Right atrium auricular region (tissue), 2 donors: Measurements from ENCODE around the gene WNT2. TPM values are rescaled to one million over a fixed set of nuclear protein-coding genes. Genes with fewer than 3 reads are reported as not detected.
A peak's percentile ranks its signal among the peaks of the same experiment; 100 is the strongest.

Source experiments
- DNase-seq: peaks from one replicate; pipeline ENCODE4 v3.0.0-alpha.2; 2019; ENCODE audit warnings: low spot score
- H3K27ac ChIP-seq, 2 donors: fragments of 200-600 bp; sonication (generic); 1 replicate in 1 of 2; 2 replicates in 1 of 2; pipeline ENCODE4 v1.5.1; 2016 to 2019
- H3K27me3 ChIP-seq, 2 donors: fragments of 200-600 bp; sonication (generic); one replicate each; pipeline versions ENCODE4 v1.5.1 to v1.6.0; 2017 to 2019
- H3K36me3 ChIP-seq: fragments of 200-600 bp; sonication (generic); one replicate; pipeline ENCODE4 v1.5.1; 2016
- H3K4me1 ChIP-seq, 2 donors: fragments of 200-600 bp; sonication (generic); one replicate each; pipeline versions ENCODE4 v1.5.1 to v1.6.0; 2017 to 2019
- H3K4me3 ChIP-seq, 2 donors: fragments of 200-600 bp; sonication (generic); 1 replicate in 1 of 2; 2 replicates in 1 of 2; pipeline ENCODE4 v1.5.1; 2017 to 2019; ENCODE audit warnings: mild to moderate bottlenecking in 1 of 2, moderate library complexity in 1 of 2
- H3K9me3 ChIP-seq, 2 donors: fragments of 200-600 bp; sonication (generic); one replicate each; pipeline ENCODE4 v1.5.1; 2019
- total RNA-seq, 2 donors: library from RNA; depleted of rRNA; stranded (reverse); fragments of >200 nt; gene quantifications; one replicate each; pipeline ENCODE4 v1.1.0, GENCODE V29; 2016
- TF ChIP-seq, protein P1 (sequence below), 2 donors: fragments of 200-600 bp; sonication (generic); IDR thresholded peaks; one replicate each; pipeline ENCODE4 v1.5.1; 2019; ENCODE audit warnings: antibody characterized with exemption in 2 of 2

Gene WNT2
- total RNA-seq: 1 to 10 TPM in 1 of 2 donors, under 1 TPM in 1; 0.19 to 6.5 TPM

DNA sequence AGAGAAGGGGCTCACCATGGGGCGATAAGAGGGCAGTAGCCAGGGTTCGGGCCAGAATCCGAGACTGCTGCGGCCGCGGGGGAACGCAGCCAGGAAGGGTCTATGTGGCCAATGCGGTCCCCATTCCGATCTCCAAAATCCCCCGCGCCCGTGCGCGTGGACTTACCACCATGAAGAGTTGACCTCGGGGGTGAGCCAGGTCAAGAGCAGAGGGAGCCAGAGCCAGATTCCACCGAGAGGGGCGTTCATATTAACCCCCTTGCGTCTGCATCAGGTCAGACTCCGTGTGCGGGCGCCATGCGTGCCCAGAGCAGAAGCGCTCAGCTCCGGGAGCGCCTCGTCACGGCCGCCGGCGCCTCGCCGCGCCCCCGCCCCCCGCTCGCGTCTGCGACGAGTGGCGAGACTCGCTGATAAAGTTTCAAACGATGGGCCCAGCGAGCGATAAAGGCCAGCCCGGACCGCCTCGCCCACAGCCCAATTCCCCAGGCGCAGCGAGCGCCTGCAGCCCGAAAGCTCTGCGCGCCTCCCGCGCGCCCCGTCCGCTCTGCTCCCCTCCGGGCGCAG lies at the start of gene WNT2:
Gene WNT2, minus strand, starts transcription at position 318 of the 564 bp plus-strand sequence. Its CDS starts 69 bp downstream, at position 249.
- Histone ChIP-seq H3K27ac (no peak within 1 kb of the TSS), H3K36me3 (no peaks in the 10 kb centered on the region), H3K4me3 (peak within 1 kb of the TSS; percentile 28 to 50), H3K27me3 (peaks cover 0 to 11% of the 10 kb centered on the region in 2 donors), H3K4me1 (peaks cover 0 to 27% of the 10 kb centered on the region in 2 donors), H3K9me3 (no peaks in the 10 kb centered on the region)
- DNase-seq: no peak
- TF ChIP-seq, protein P1, sequence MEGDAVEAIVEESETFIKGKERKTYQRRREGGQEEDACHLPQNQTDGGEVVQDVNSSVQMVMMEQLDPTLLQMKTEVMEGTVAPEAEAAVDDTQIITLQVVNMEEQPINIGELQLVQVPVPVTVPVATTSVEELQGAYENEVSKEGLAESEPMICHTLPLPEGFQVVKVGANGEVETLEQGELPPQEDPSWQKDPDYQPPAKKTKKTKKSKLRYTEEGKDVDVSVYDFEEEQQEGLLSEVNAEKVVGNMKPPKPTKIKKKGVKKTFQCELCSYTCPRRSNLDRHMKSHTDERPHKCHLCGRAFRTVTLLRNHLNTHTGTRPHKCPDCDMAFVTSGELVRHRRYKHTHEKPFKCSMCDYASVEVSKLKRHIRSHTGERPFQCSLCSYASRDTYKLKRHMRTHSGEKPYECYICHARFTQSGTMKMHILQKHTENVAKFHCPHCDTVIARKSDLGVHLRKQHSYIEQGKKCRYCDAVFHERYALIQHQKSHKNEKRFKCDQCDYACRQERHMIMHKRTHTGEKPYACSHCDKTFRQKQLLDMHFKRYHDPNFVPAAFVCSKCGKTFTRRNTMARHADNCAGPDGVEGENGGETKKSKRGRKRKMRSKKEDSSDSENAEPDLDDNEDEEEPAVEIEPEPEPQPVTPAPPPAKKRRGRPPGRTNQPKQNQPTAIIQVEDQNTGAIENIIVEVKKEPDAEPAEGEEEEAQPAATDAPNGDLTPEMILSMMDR (IDR thresholded peaks at IDR 0.05): no peak

DNA sequence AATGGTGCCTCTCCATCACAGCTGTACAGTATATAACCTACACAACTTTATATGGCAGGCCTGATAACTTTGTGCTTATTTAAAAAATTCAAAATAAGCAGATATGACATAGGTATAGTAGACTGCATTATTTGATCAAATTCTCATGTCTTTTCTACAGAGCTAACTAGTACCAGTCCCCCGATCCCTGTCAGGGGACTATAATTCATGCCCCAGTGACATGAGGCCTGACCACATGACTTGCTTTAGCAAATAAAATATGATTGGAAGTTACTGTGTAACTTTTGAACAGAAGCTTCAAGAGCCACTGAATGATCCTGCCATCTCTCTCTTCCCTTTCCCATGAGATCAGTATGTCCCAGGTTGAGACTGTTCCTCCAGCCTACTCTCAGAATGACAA lies 49.2 kb upstream of the WNT2 start:
- no peaks in the 10 kb centered on the region for H3K4me1 ChIP-seq
- H3K36me3 ChIP-seq: no peaks in the 10 kb centered on the region
- H3K27ac ChIP-seq: no peak overlapping the region
- no peaks in the 10 kb centered on the region for H3K9me3 ChIP-seq
- DNase-seq: no peak
- H3K4me3 ChIP-seq: no peak overlapping the region
- no peaks in the 10 kb centered on the region for H3K27me3 ChIP-seq
- TF ChIP-seq, protein P1 (IDR thresholded peaks at IDR 0.05): no peak

DNA sequence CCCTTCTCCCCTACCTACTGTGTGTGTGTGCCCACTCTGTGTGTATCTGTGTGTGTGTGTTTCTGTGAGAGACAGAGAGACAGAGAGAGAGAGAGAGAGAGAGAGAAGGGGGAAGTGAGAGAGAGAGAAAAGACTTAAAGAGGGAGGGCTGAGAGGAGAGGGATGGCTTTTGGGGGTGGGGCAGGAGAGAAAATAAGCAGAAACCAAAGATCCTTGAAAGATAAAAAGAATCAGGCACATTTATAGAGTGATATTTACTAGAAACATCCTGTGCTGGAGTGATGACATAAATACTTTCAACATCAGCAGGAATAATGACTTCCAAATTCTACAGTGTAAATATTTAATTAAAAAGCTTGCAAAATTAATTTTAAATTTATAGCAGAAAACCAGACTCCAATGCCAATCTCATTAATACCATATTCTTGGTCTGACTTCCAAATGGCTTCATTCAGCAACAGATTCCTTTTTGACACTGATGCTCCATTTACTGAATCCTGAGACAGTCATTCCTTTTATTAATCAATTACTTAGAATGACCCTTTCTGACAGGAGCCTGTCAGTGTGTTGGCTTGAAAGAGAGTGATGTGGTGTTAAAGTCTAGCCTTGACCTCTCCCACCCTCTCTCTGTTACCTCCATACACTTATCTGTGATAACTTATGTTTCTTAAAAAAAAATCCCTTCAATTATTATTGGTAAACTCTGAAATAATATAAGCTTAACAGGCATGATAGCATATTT lies 41.7 kb upstream of the WNT2 start:
- H3K9me3 ChIP-seq: no peaks in the 10 kb centered on the region
- no peaks in the 10 kb centered on the region for H3K27me3 ChIP-seq
- H3K36me3 ChIP-seq: no peaks in the 10 kb centered on the region
- TF ChIP-seq, protein P1 (IDR thresholded peaks at IDR 0.05): no peak
- DNase-seq: no peak
- H3K4me1 ChIP-seq: no peaks in the 10 kb centered on the region
- H3K27ac ChIP-seq: no peak overlapping the region
- no peak overlapping the region for H3K4me3 ChIP-seq

DNA sequence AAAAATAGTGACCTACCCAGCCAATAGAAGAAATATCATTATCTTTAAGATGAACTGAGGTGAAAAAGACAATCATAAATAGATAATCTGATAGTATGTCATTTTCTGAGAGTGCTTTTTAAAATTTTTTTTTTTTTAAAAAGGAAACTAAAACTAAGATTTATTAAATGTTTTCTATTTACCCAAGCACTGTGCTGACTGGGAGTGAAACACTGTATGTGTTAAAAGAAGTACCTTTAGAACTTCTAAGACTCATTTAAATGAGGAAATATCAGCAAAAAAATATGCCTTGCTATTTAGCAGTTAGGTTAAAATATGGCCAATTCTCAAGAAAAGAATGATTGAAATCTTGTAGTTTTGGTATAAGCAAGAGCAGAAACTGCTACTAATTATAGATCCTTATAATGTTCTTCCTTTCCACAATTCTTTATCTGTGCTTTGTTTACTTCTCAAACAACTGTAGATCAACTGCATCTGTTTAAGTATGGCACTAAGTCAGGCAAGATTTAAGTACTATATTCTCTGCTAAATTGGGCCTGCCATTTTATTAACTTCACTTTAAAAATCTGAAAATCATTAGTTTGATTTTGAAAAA lies 39.5 kb upstream of the WNT2 start:
- Histone ChIP-seq H3K4me3 (no peak overlapping the region), H3K4me1 (no peaks in the 10 kb centered on the region), H3K27me3 (no peaks in the 10 kb centered on the region), H3K27ac (no peak overlapping the region), H3K36me3 (no peaks in the 10 kb centered on the region), H3K9me3 (no peaks in the 10 kb centered on the region)
- TF ChIP-seq, protein P1 (IDR thresholded peaks at IDR 0.05): no peak
- no peak for DNase-seq

DNA sequence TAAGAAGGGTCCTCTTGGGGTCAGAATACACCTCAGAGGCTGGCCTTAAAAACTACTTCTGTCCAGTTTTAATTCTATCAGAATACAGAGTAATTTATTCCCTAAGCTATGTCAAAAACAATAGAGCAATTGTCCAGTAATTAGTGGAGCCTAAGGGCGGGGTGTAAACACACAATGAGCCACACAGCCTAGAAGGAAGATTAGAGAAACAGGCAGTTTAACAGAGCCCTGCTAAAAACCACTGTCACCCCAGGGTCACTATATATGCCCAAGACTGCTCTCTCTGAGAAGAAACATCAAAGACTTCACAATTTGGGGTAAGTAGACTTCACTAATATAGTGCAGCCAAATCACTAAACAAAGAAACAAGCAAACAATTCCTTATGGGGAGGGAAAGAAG lies 27.2 kb upstream of the WNT2 start:
- Histone ChIP-seq H3K4me3 (no peak overlapping the region), H3K27me3 (no peaks in the 10 kb centered on the region), H3K9me3 (no peaks in the 10 kb centered on the region), H3K4me1 (no peaks in the 10 kb centered on the region), H3K27ac (no peak overlapping the region), H3K36me3 (no peaks in the 10 kb centered on the region)
- no peak for DNase-seq
- TF ChIP-seq, protein P1 (IDR thresholded peaks at IDR 0.05): no peak
